HCT116 (cell line): ENCODE data around the gene STXBP5. TPM values are rescaled to one million over a fixed set of nuclear protein-coding genes. Genes with fewer than 3 reads are reported as not detected.

Source experiments
- ATAC-seq: fragments of 200-7000 bp; cut with Tn5 transposase; 2 replicates; pipeline ENCODE4 v1.9.1; 2020; ENCODE audit warnings: mild to moderate bottlenecking, moderate library complexity
- BruUV-seq: library from RNA; stranded (reverse); fragments of 400-500 nt; replicated peaks from 2 replicates; lab custom pipeline; 2021; lab: Mats Ljungman, UMichigan
- CTCF ChIA-PET: fragments of 300-600 bp; sonication (Branson Sonifier 250); formaldehyde crosslinking; loops from one replicate; lab custom pipeline; 2021; ENCODE audit warnings: antibody characterized with exemption; lab: Charles Lee
- POLR2A ChIA-PET: fragments of 300-600, 350-600 bp; sonication (Branson Sonifier 250); formaldehyde crosslinking; loops from one replicate; lab custom pipeline; 2021; ENCODE audit warnings: antibody characterized with exemption; lab: Charles Lee
- RAD21 ChIA-PET, 2 experiments: fragments of 300-600 bp; sonication (Branson Sonifier 250); formaldehyde crosslinking; loops; one replicate each; lab custom pipeline; 2023; ENCODE audit warnings: low total read pairs in 2 of 2; ENCODE audit not compliant: uncharacterized antibody in 2 of 2, unreplicated experiment in 2 of 2, low non-redundant PET in 1 of 2; lab: Charles Lee
- DNase-seq: peaks from one replicate; pipeline ENCODE4 v3.0.0-alpha.2; 2010; ENCODE audit warnings: low read depth, low spot score
- H2AFZ ChIP-seq: fragments of 200-600 bp; shearing (Covaris generic), sonication (generic); 2 replicates; pipeline ENCODE4 v1.6.1; 2017; ENCODE audit warnings: low read depth, mixed run types, mixed read lengths, antibody characterized with exemption, low read length; ENCODE audit not compliant: poor library complexity, severe bottlenecking
- H3K27ac ChIP-seq: 2 replicates; pipeline ENCODE4 v1.5.1; 2012; ENCODE audit warnings: low read depth, low read length
- H3K27me3 ChIP-seq: fragments of 200-600 bp; sonication (generic); 2 replicates; pipeline ENCODE4 v1.6.1; 2016; ENCODE audit warnings: mixed run types, low read length, mixed read lengths; ENCODE audit not compliant: insufficient read depth
- H3K36me3 ChIP-seq, 2 experiments: fragments of 200-500 bp in 1 of 2; fragments of 200-600 bp in 1 of 2; sonication (Bioruptor generic) in 1 of 2; sonication (generic) in 1 of 2; 2 replicates each; pipeline versions ENCODE4 v1.5.1 to v1.6.1; 2014 to 2016; ENCODE audit warnings: low read length in 2 of 2, inconsistent platforms in 1 of 2, mixed read lengths in 1 of 2, mixed run types in 1 of 2; ENCODE audit not compliant: insufficient read depth in 2 of 2, control insufficient read depth in 1 of 2
- H3K4me1 ChIP-seq, 2 experiments: fragments of 200-600 bp in 1 of 2; sonication (generic) in 1 of 2; 2 replicates each; pipeline versions ENCODE4 v1.5.1 to v1.6.1; 2012 to 2017; ENCODE audit warnings: low read length in 2 of 2, inconsistent platforms in 1 of 2, mild to moderate bottlenecking in 1 of 2, mixed read lengths in 1 of 2, mixed run types in 1 of 2, moderate library complexity in 1 of 2; ENCODE audit not compliant: insufficient read depth in 2 of 2, control insufficient read depth in 1 of 2
- H3K4me2 ChIP-seq: fragments of 200-600 bp; sonication (generic); 2 replicates; pipeline ENCODE4 v1.6.1; 2017; ENCODE audit warnings: mixed run types, low read length, mixed read lengths
- H3K4me3 ChIP-seq, 2 experiments: fragments of 200-600 bp in 1 of 2; sonication (generic) in 1 of 2; replicated peaks in 1 of 2; 2 replicates each; pipeline ENCODE4 v1.5.1; 2011 to 2016; ENCODE audit warnings: low read length in 2 of 2, control low read depth in 1 of 2, low read depth in 1 of 2, mild to moderate bottlenecking in 1 of 2, mixed read lengths in 1 of 2, mixed run types in 1 of 2
- H3K79me2 ChIP-seq: fragments of 200-600 bp; sonication (generic); 2 replicates; pipeline ENCODE4 v1.6.1; 2017; ENCODE audit warnings: mild to moderate bottlenecking, mixed run types, low read length, moderate library complexity, mixed read lengths; ENCODE audit not compliant: insufficient read depth
- H3K9ac ChIP-seq: fragments of 200-600 bp; sonication (generic); 2 replicates; pipeline ENCODE4 v1.6.1; 2016; ENCODE audit warnings: low read length, mixed read lengths
- H3K9me2 ChIP-seq: fragments of 200-600 bp; sonication (generic), shearing (Covaris generic); 2 replicates; pipeline ENCODE4 v1.6.1; 2017; ENCODE audit warnings: mixed run types, mild to moderate bottlenecking, moderate library complexity; ENCODE audit not compliant: insufficient read depth
- H3K9me3 ChIP-seq, 2 experiments: fragments of 200-500 bp in 1 of 2; fragments of 200-600 bp in 1 of 2; sonication (Bioruptor generic) in 1 of 2; sonication (generic) in 1 of 2; 2 replicates each; pipeline ENCODE4 v1.6.1; 2014 to 2017; ENCODE audit warnings: low read length in 2 of 2, mixed read lengths in 2 of 2, inconsistent platforms in 1 of 2, low read depth in 1 of 2, mild to moderate bottlenecking in 1 of 2, mixed run types in 1 of 2, moderate library complexity in 1 of 2; ENCODE audit not compliant: control insufficient read depth in 1 of 2, insufficient read depth in 1 of 2
- H4K20me1 ChIP-seq: fragments of 200-600 bp; sonication (generic), shearing (Covaris generic); 2 replicates; pipeline ENCODE4 v1.6.1; 2017; ENCODE audit warnings: mixed run types, mild to moderate bottlenecking, moderate library complexity; ENCODE audit not compliant: insufficient read depth
- CEBPB ChIP-seq: IDR thresholded peaks from 2 replicates; pipeline ENCODE4 v1.6.1; 2012; ENCODE audit warnings: low read depth
- EGR1 ChIP-seq: IDR thresholded peaks from 2 replicates; pipeline ENCODE4 v1.6.1; 2012; ENCODE audit warnings: low read depth
- ELF1 ChIP-seq: IDR thresholded peaks from 2 replicates; pipeline ENCODE4 v1.6.1; 2012; ENCODE audit warnings: low read depth, borderline replicate concordance
- EZH2 ChIP-seq: fragments of 200-600 bp; sonication (generic); IDR thresholded peaks from 2 replicates; pipeline ENCODE4 v1.6.1; 2017; ENCODE audit warnings: antibody characterized with exemption, mixed run types
- FOSL1 ChIP-seq: IDR thresholded peaks from 2 replicates; pipeline ENCODE4 v1.6.1; 2012; ENCODE audit warnings: low read depth
- POLR2AphosphoS5 ChIP-seq: IDR thresholded peaks from 2 replicates; pipeline ENCODE4 v1.6.1; 2011; ENCODE audit warnings: mild to moderate bottlenecking, low read depth, low read length, moderate library complexity
- RAD21 ChIP-seq: IDR thresholded peaks from 2 replicates; pipeline ENCODE4 v1.6.1; 2012; ENCODE audit warnings: low read depth, mild to moderate bottlenecking
- SIN3A ChIP-seq: IDR thresholded peaks from 2 replicates; pipeline ENCODE4 v1.6.1; 2012; ENCODE audit warnings: low read depth
- SP1 ChIP-seq: IDR thresholded peaks from 2 replicates; pipeline ENCODE4 v1.6.1; 2012; ENCODE audit warnings: low read depth
- SRF ChIP-seq: IDR thresholded peaks from 2 replicates; pipeline ENCODE4 v1.6.1; 2012; ENCODE audit warnings: low read depth
- TCF7L2 ChIP-seq: IDR thresholded peaks from 2 replicates; pipeline ENCODE4 v1.7.0; 2011; ENCODE audit warnings: borderline replicate concordance, inconsistent platforms; ENCODE audit not compliant: insufficient read depth, insufficient read length; ENCODE audit errors: extremely low read depth
- YY1 ChIP-seq: IDR thresholded peaks from 2 replicates; pipeline ENCODE4 v1.6.1; 2011; ENCODE audit warnings: low read length, low read depth, moderate library complexity, mild to moderate bottlenecking; ENCODE audit not compliant: insufficient replicate concordance; ENCODE audit errors: extremely low read depth
- ZFX ChIP-seq: fragments of 450-650 bp; IDR thresholded peaks from 2 replicates; pipeline ENCODE4 v1.6.1; 2017
- ZNF274 ChIP-seq: fragments of 200-500 bp; sonication (Bioruptor generic); IDR thresholded peaks from 2 replicates; pipeline ENCODE4 v1.6.1; 2014; ENCODE audit warnings: mild to moderate bottlenecking, low read depth, low read length, inconsistent platforms
- intact Hi-C: fragments of 100-400 bp; cut with micrococcal nuclease; formaldehyde crosslinking; loops from 2 replicates; pipeline ENCODE4 v1.10.0; 2022
- total RNA-seq: library from RNA; stranded (reverse); gene quantifications from one replicate; pipeline ENCODE4 v1.2.1, GENCODE V29; 2021; ENCODE audit not compliant: unreplicated experiment
- TF ChIP-seq, protein P1 (sequence below): IDR thresholded peaks from 2 replicates; pipeline ENCODE4 v1.6.1; 2012
- TF ChIP-seq, protein P2 (sequence below): IDR thresholded peaks from 2 replicates; pipeline ENCODE4 v1.6.1; 2012; ENCODE audit warnings: low read depth
- TF ChIP-seq, protein P3 (sequence below): IDR thresholded peaks from 2 replicates; pipeline ENCODE4 v1.6.1; 2012
- TF ChIP-seq, protein P4 (sequence below), 3 experiments: fragments of 200-600 bp in 1 of 3; sonication (generic) in 1 of 3; IDR thresholded peaks in 2 of 3; conservative IDR thresholded peaks in 1 of 3; 2 replicates each; pipeline ENCODE4 v1.5.1; 2012 to 2017; ENCODE audit warnings: low read depth in 2 of 3, low read length in 2 of 3, antibody characterized with exemption in 1 of 3, borderline replicate concordance in 1 of 3, control low read depth in 1 of 3, mild to moderate bottlenecking in 1 of 3, mixed read lengths in 1 of 3, mixed run types in 1 of 3, moderate library complexity in 1 of 3; ENCODE audit not compliant: insufficient read depth in 1 of 3

Gene STXBP5
- total RNA-seq, 1 experiment from 2014 or later: 12.6 TPM

DNA sequence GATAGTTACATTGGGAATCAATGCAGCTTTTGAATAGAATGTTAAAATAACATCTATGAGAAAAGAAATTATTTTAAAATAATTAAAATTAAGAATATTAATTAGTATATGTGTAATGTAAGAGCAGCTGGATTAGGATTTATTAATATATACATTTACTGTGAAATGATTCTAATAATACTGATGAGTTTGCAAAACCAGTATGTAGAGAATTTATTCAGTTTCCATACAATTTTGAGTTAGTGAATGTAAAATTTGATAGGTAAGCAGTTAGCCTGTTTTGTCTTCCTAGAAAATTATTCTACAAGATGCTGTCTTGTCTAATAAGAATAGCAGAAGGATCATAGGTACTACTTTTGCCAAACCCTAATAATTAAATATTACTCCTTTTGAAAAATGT is 70.6 kb downstream of the STXBP5 start:
- ATAC-seq: no peak
- RAD21 ChIA-PET: no interaction called here
- no peak overlapping the region for H3K9ac ChIP-seq
- CTCF ChIA-PET: no interaction called here
- no peak overlapping the region for H3K4me3 ChIP-seq
- no peaks in the 10 kb centered on the region for H3K4me1 ChIP-seq
- H3K4me2 ChIP-seq: no peak overlapping the region
- POLR2A ChIA-PET: no interaction called here
- H4K20me1 ChIP-seq: no peaks in the 10 kb centered on the region
- intact Hi-C loops: no loop called here
- 0 out of 4 replicates have a peak, but pooled peaks cover 0 to 4% of the 10 kb centered on the region in 2 experiments for H3K36me3 ChIP-seq
- no peaks in the 10 kb centered on the region for H3K9me2 ChIP-seq
- H3K27me3 ChIP-seq: no peaks in the 10 kb centered on the region
- no peak overlapping the region for H3K27ac ChIP-seq
- no peaks in the 10 kb centered on the region for H3K9me3 ChIP-seq
- H3K79me2 ChIP-seq: no peaks in the 10 kb centered on the region
- TF ChIP-seq SRF (no peak), EGR1 (no peak), FOSL1 (no peak), RAD21 (no peak), YY1 (no peak), ZFX (no peak), TCF7L2 (no peak), ZNF274 (no peak), SP1 (no peak), SIN3A (no peak), CEBPB (no peak), EZH2 (no peak), POLR2AphosphoS5 (no peak), ELF1 (no peak)
- TF ChIP-seq, protein P1, sequence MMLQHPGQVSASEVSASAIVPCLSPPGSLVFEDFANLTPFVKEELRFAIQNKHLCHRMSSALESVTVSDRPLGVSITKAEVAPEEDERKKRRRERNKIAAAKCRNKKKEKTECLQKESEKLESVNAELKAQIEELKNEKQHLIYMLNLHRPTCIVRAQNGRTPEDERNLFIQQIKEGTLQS: no peak
- TF ChIP-seq, protein P2, sequence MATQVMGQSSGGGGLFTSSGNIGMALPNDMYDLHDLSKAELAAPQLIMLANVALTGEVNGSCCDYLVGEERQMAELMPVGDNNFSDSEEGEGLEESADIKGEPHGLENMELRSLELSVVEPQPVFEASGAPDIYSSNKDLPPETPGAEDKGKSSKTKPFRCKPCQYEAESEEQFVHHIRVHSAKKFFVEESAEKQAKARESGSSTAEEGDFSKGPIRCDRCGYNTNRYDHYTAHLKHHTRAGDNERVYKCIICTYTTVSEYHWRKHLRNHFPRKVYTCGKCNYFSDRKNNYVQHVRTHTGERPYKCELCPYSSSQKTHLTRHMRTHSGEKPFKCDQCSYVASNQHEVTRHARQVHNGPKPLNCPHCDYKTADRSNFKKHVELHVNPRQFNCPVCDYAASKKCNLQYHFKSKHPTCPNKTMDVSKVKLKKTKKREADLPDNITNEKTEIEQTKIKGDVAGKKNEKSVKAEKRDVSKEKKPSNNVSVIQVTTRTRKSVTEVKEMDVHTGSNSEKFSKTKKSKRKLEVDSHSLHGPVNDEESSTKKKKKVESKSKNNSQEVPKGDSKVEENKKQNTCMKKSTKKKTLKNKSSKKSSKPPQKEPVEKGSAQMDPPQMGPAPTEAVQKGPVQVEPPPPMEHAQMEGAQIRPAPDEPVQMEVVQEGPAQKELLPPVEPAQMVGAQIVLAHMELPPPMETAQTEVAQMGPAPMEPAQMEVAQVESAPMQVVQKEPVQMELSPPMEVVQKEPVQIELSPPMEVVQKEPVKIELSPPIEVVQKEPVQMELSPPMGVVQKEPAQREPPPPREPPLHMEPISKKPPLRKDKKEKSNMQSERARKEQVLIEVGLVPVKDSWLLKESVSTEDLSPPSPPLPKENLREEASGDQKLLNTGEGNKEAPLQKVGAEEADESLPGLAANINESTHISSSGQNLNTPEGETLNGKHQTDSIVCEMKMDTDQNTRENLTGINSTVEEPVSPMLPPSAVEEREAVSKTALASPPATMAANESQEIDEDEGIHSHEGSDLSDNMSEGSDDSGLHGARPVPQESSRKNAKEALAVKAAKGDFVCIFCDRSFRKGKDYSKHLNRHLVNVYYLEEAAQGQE: no peak
- TF ChIP-seq, protein P3, sequence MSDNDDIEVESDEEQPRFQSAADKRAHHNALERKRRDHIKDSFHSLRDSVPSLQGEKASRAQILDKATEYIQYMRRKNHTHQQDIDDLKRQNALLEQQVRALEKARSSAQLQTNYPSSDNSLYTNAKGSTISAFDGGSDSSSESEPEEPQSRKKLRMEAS: no peak
- TF ChIP-seq, protein P4, sequence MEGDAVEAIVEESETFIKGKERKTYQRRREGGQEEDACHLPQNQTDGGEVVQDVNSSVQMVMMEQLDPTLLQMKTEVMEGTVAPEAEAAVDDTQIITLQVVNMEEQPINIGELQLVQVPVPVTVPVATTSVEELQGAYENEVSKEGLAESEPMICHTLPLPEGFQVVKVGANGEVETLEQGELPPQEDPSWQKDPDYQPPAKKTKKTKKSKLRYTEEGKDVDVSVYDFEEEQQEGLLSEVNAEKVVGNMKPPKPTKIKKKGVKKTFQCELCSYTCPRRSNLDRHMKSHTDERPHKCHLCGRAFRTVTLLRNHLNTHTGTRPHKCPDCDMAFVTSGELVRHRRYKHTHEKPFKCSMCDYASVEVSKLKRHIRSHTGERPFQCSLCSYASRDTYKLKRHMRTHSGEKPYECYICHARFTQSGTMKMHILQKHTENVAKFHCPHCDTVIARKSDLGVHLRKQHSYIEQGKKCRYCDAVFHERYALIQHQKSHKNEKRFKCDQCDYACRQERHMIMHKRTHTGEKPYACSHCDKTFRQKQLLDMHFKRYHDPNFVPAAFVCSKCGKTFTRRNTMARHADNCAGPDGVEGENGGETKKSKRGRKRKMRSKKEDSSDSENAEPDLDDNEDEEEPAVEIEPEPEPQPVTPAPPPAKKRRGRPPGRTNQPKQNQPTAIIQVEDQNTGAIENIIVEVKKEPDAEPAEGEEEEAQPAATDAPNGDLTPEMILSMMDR (IDR thresholded peaks at IDR 0.05 in 2 of 3, conservative IDR thresholded peaks at IDR 0.05 in 1 of 3; ENCODE audit: borderline replicate concordance in 1 of 3, insufficient read depth in 1 of 3, low read depth in 2 of 3, low read length in 2 of 3): no peak
- no TSS peak for BruUV-seq
- H2AFZ ChIP-seq: no peak overlapping the region
- DNase-seq: no peak
